Uterus (tissue), 4 donors: ENCODE results near the gene ASTN1. TPM values are rescaled to one million over a fixed set of nuclear protein-coding genes. Genes with fewer than 3 reads are reported as not detected.
A peak's percentile ranks its signal among the peaks of the same experiment; 100 is the strongest.

Source experiments
- DNase-seq, 2 donors: peaks; one replicate each; pipeline ENCODE4 v3.0.0-alpha.2; 2019 to 2020
- H3K27ac ChIP-seq, 2 donors: fragments of 200-600 bp; sonication (generic); 1 replicate in 1 of 2; 2 replicates in 1 of 2; pipeline ENCODE4 v1.5.1; 2016 to 2018
- H3K27me3 ChIP-seq, 2 donors: fragments of 200-600 bp; sonication (generic); one replicate each; pipeline ENCODE4 v1.5.1; 2018 to 2019; ENCODE audit warnings: control low read depth in 1 of 2
- H3K36me3 ChIP-seq, 2 donors: fragments of 200-600 bp; sonication (generic); one replicate each; pipeline ENCODE4 v1.5.1; 2019; ENCODE audit warnings: control low read depth in 1 of 2
- H3K4me1 ChIP-seq, 2 donors: fragments of 200-600 bp; sonication (generic); one replicate each; pipeline ENCODE4 v1.5.1; 2018 to 2019; ENCODE audit warnings: control low read depth in 1 of 2
- H3K4me3 ChIP-seq, 2 donors: fragments of 200-600 bp; sonication (generic); 1 replicate in 1 of 2; 2 replicates in 1 of 2; pipeline ENCODE4 v1.5.1; 2018 to 2019; ENCODE audit warnings: mild to moderate bottlenecking in 1 of 2
- H3K9me3 ChIP-seq, 2 donors: fragments of 200-600 bp; sonication (generic); one replicate each; pipeline ENCODE4 v1.5.1; 2019; ENCODE audit warnings: control low read depth in 1 of 2
- CTCF ChIP-seq, 4 experiments: fragments of 200-600 bp in 2 of 4; fragments of 450-650 bp in 2 of 4; sonication (generic) in 2 of 4; IDR thresholded peaks; one replicate each; pipeline ENCODE4 v1.5.1; 2016 to 2019; ENCODE audit warnings: antibody characterized with exemption in 4 of 4, mild to moderate bottlenecking in 2 of 4, moderate library complexity in 1 of 4
- POLR2A ChIP-seq, 2 donors: fragments of 450-650 bp; IDR thresholded peaks; one replicate each; pipeline ENCODE4 v1.6.1; 2016; ENCODE audit warnings: antibody characterized with exemption in 2 of 2, mild to moderate bottlenecking in 1 of 2, moderate library complexity in 1 of 2
- intact Hi-C: fragments of 100-400 bp; cut with DNase I; formaldehyde crosslinking; loops from one replicate; pipeline ENCODE4 v1.15.1; 2023; ENCODE audit warnings: low total_unique reads
- total RNA-seq, 4 donors: library from RNA; depleted of rRNA in 3 of 4; stranded (reverse); fragments of >200 nt in 3 of 4; gene quantifications; one replicate each; pipeline versions ENCODE4 v1.1.0 to v1.2.4, GENCODE V29; 2014 to 2023
- donor health status: DM: yes; HTN: yes; CAD: no.

Gene ASTN1
- 10 to 100 TPM in 1 of 4 donors, 1 to 10 TPM in 2, under 1 TPM in 1; 0.29 to 42.7 (median 2.5) TPM for total RNA-seq

GRCh38 chr1:177164380-177165068 lies at the start of gene ASTN1:
ASTN1 (minus strand) TSS chr1:177164712; CDS start chr1:177164676, 36 bp downstream.
- Histone ChIP-seq H3K36me3 (no peaks in the 10 kb centered on the region), H3K4me3 (peak within 1 kb of the TSS; percentile 7 to 21), H3K4me1 (peaks cover 0 to 6% of the 10 kb centered on the region in 2 donors), H3K27me3 (peaks cover 0 to 18% of the 10 kb centered on the region in 2 donors), H3K9me3 (no peaks in the 10 kb centered on the region), H3K27ac (no peak within 1 kb of the TSS)
- intact Hi-C loops: no loop called here
- TF ChIP-seq POLR2A (IDR thresholded peaks at IDR 0.05) (no peak), CTCF (IDR thresholded peaks at IDR 0.05) (no peak)
- no peak for DNase-seq

GRCh38 chr1:177211231-177211630 lies 46.7 kb upstream of the ASTN1 start:
- Histone ChIP-seq H3K36me3 (no peaks in the 10 kb centered on the region), H3K4me1 (no peaks in the 10 kb centered on the region), H3K4me3 (no peak overlapping the region), H3K9me3 (no peaks in the 10 kb centered on the region), H3K27me3 (no peaks in the 10 kb centered on the region), H3K27ac (no peak overlapping the region)
- TF ChIP-seq POLR2A (IDR thresholded peaks at IDR 0.05): no peak
- no peak for TF ChIP-seq CTCF (IDR thresholded peaks at IDR 0.05)
- no peak for DNase-seq
- intact Hi-C loops: no loop called here

- Histone ChIP-seq H3K4me3 (no peak overlapping the region), H3K27me3 (no peaks in the 10 kb centered on the region), H3K36me3 (no peaks in the 10 kb centered on the region), H3K27ac (no peak overlapping the region), H3K9me3 (no peaks in the 10 kb centered on the region), H3K4me1 (no peaks in the 10 kb centered on the region)
- DNase-seq: no peak
- TF ChIP-seq CTCF (IDR thresholded peaks at IDR 0.05) (no peak), POLR2A (IDR thresholded peaks at IDR 0.05) (no peak)
- intact Hi-C loops: no loop called here
These were observed 45.6 kb upstream of the ASTN1 start for GRCh38 chr1:177210071-177210470.

- H3K27ac ChIP-seq: no peak overlapping the region
- intact Hi-C loops: no loop called here
These were observed 44.8 kb upstream of the ASTN1 start for GRCh38 chr1:177209357-177209756.

More at GRCh38 chr1:177209357-177209756, 44.8 kb upstream of the ASTN1 start:
- Histone ChIP-seq H3K27me3 (no peaks in the 10 kb centered on the region), H3K4me1 (no peaks in the 10 kb centered on the region), H3K36me3 (no peaks in the 10 kb centered on the region), H3K9me3 (no peaks in the 10 kb centered on the region), H3K4me3 (no peak overlapping the region)
- DNase-seq: peak; percentile 30 to 36
- TF ChIP-seq POLR2A (IDR thresholded peaks at IDR 0.05) (no peak), CTCF (IDR thresholded peaks at IDR 0.05) (no peak)
